Activated naive CD4-positive, alpha-beta T cell treated with anti-CD3 and anti-CD28 coated beads for 36 hours (primary cell): ENCODE data around the gene A2ML1. TPM values are rescaled to one million over a fixed set of nuclear protein-coding genes. Genes with fewer than 3 reads are reported as not detected.
"Not testable (repeated sequence)": the region's sequence is repeated elsewhere in the genome, so short reads cannot be mapped to it uniquely, and the experiment has no call there.

Experiments
- CTCF ChIA-PET: fragments of 350-600 bp; sonication (Branson Sonifier 250); formaldehyde crosslinking; loops from one replicate; lab custom pipeline; 2021; ENCODE audit warnings: antibody characterized with exemption; lab: Charles Lee
- DNase-seq: peaks from one replicate; pipeline ENCODE4 v3.0.0-alpha.2; 2020
- H3K27ac Mint-ChIP-seq: one replicate; pipeline ENCODE4 v1.8.0; 2021; ENCODE audit warnings: mild to moderate bottlenecking, mixed read lengths
- H3K27me3 Mint-ChIP-seq: one replicate; pipeline ENCODE4 v1.8.0; 2021; ENCODE audit warnings: low read depth, mixed read lengths
- H3K36me3 Mint-ChIP-seq: one replicate; pipeline ENCODE4 v1.8.0; 2021; ENCODE audit warnings: low read depth, mixed read lengths
- H3K4me1 Mint-ChIP-seq: one replicate; pipeline ENCODE4 v1.8.0; 2021; ENCODE audit warnings: low read depth, mixed read lengths
- H3K4me3 Mint-ChIP-seq: one replicate; pipeline ENCODE4 v1.8.0; 2021; ENCODE audit warnings: mild to moderate bottlenecking, moderate library complexity, mixed read lengths
- H3K9me3 Mint-ChIP-seq: one replicate; pipeline ENCODE4 v1.8.0; 2021; ENCODE audit warnings: mixed read lengths
- intact Hi-C: fragments of 100-400 bp; cut with micrococcal nuclease; formaldehyde crosslinking; loops from one replicate; pipeline ENCODE4 v1.15.1; 2023
- total RNA-seq, 2 experiments: library from RNA; stranded (reverse); gene quantifications; one replicate each; pipeline ENCODE4 v1.2.3, GENCODE V29; 2021

Gene A2ML1
- total RNA-seq, 2 experiments from 2014 or later, result not detected

GRCh38 chr12:8794611-8795010 lies 27.8 kb upstream of the A2ML1 start:
- H3K9me3 Mint-ChIP-seq, CTCF ChIA-PET, H3K4me3 Mint-ChIP-seq, intact Hi-C loops, H3K4me1 Mint-ChIP-seq, H3K27me3 Mint-ChIP-seq, H3K36me3 Mint-ChIP-seq, DNase-seq, H3K27ac Mint-ChIP-seq: not testable (repeated sequence)

GRCh38 chr12:8796831-8797626 lies 25.4 kb upstream of the A2ML1 start:
- no peaks in the 10 kb centered on the region for H3K27me3 Mint-ChIP-seq
- no peak for DNase-seq
- H3K4me3 Mint-ChIP-seq, result no peak overlapping the region
- no peaks in the 10 kb centered on the region for H3K9me3 Mint-ChIP-seq
- H3K4me1 Mint-ChIP-seq, result no peaks in the 10 kb centered on the region
- intact Hi-C loops, result no loop called here
- H3K36me3 Mint-ChIP-seq, result no peaks in the 10 kb centered on the region
- H3K27ac Mint-ChIP-seq, result no peak overlapping the region
- CTCF ChIA-PET, result interaction anchor here (1.0 kb wide), 1 partner anchor 15 kb away, joined by 3 read pairs; no protein-coding TSS in a partner anchor

GRCh38 chr12:8801213-8801612 lies 21.2 kb upstream of the A2ML1 start:
- CTCF ChIA-PET, H3K9me3 Mint-ChIP-seq, H3K27me3 Mint-ChIP-seq, DNase-seq, H3K4me1 Mint-ChIP-seq, intact Hi-C loops, H3K27ac Mint-ChIP-seq, H3K36me3 Mint-ChIP-seq, H3K4me3 Mint-ChIP-seq: not testable (repeated sequence)

GRCh38 chr12:8804833-8805232 lies 17.6 kb upstream of the A2ML1 start:
- CTCF ChIA-PET, H3K27ac Mint-ChIP-seq, H3K36me3 Mint-ChIP-seq, H3K4me1 Mint-ChIP-seq, DNase-seq, H3K4me3 Mint-ChIP-seq, H3K9me3 Mint-ChIP-seq, intact Hi-C loops, H3K27me3 Mint-ChIP-seq: not testable (repeated sequence)

GRCh38 chr12:8805487-8805886 lies 16.9 kb upstream of the A2ML1 start:
- intact Hi-C loops, DNase-seq, H3K27me3 Mint-ChIP-seq, H3K4me1 Mint-ChIP-seq, H3K36me3 Mint-ChIP-seq, H3K4me3 Mint-ChIP-seq, H3K27ac Mint-ChIP-seq, CTCF ChIA-PET, H3K9me3 Mint-ChIP-seq: not testable (repeated sequence)

- DNase-seq, H3K27ac Mint-ChIP-seq, H3K4me1 Mint-ChIP-seq, H3K27me3 Mint-ChIP-seq, H3K9me3 Mint-ChIP-seq, H3K4me3 Mint-ChIP-seq, H3K36me3 Mint-ChIP-seq, intact Hi-C loops, CTCF ChIA-PET: not testable (repeated sequence)
These were observed 15.3 kb upstream of the A2ML1 start for GRCh38 chr12:8807084-8807483.

GRCh38 chr12:8810112-8810511 lies 12.3 kb upstream of the A2ML1 start:
- H3K9me3 Mint-ChIP-seq, intact Hi-C loops, H3K27ac Mint-ChIP-seq, H3K27me3 Mint-ChIP-seq, H3K4me1 Mint-ChIP-seq, DNase-seq, H3K4me3 Mint-ChIP-seq, H3K36me3 Mint-ChIP-seq, CTCF ChIA-PET: not testable (repeated sequence)

- intact Hi-C loops, result no loop called here
- no peak overlapping the region for H3K4me3 Mint-ChIP-seq
These were observed 8.7 kb upstream of the A2ML1 start for GRCh38 chr12:8813572-8814357.

GRCh38 chr12:8816448-8817050 lies 5.9 kb upstream of the A2ML1 start:
- H3K9me3 Mint-ChIP-seq, result no peaks in the 10 kb centered on the region
- CTCF ChIA-PET, result interaction anchor here (0.8 kb wide), 1 partner anchor 272 kb away, joined by 4 read pairs; no protein-coding TSS in a partner anchor
- no peaks in the 10 kb centered on the region for H3K4me1 Mint-ChIP-seq
- no peaks in the 10 kb centered on the region for H3K27me3 Mint-ChIP-seq
- intact Hi-C loops, result no loop called here
- no peaks in the 10 kb centered on the region for H3K36me3 Mint-ChIP-seq
- DNase-seq, result no peak
- H3K27ac Mint-ChIP-seq, result no peak overlapping the region
- no peak overlapping the region for H3K4me3 Mint-ChIP-seq

More at GRCh38 chr12:8813572-8814357, 8.7 kb upstream of the A2ML1 start:
- no peak overlapping the region for H3K27ac Mint-ChIP-seq
- H3K4me1 Mint-ChIP-seq, result no peaks in the 10 kb centered on the region
- no peaks in the 10 kb centered on the region for H3K36me3 Mint-ChIP-seq
- CTCF ChIA-PET, result no interaction called here
- H3K27me3 Mint-ChIP-seq, result no peaks in the 10 kb centered on the region
- no peak for DNase-seq
- no peaks in the 10 kb centered on the region for H3K9me3 Mint-ChIP-seq

GRCh38 chr12:8817856-8818255 lies 4.6 kb upstream of the A2ML1 start:
- DNase-seq, result no peak
- Mint-ChIP-seq H3K27me3 (no peaks in the 10 kb centered on the region), H3K4me3 (no peak overlapping the region), H3K4me1 (no peaks in the 10 kb centered on the region), H3K9me3 (no peaks in the 10 kb centered on the region), H3K36me3 (no peaks in the 10 kb centered on the region), H3K27ac (no peak overlapping the region)
- intact Hi-C loops, result no loop called here
- CTCF ChIA-PET, result interaction anchor here (0.6 to 0.9 kb wide), 3 partner anchors 10 to 82 kb away, joined by 3 to 5 read pairs (median 5); no protein-coding TSS in a partner anchor

GRCh38 chr12:8818526-8818925 lies 3.9 kb upstream of the A2ML1 start:
- no peaks in the 10 kb centered on the region for H3K27me3 Mint-ChIP-seq
- no peaks in the 10 kb centered on the region for H3K4me1 Mint-ChIP-seq
- DNase-seq, result no peak
- H3K9me3 Mint-ChIP-seq, result no peaks in the 10 kb centered on the region
- H3K36me3 Mint-ChIP-seq, result no peaks in the 10 kb centered on the region
- intact Hi-C loops, result no loop called here
- CTCF ChIA-PET, result interaction anchor here (0.6 to 1.1 kb wide), 4 partner anchors 10 to 82 kb away, joined by 3 to 5 read pairs (median 5); no protein-coding TSS in a partner anchor
- H3K4me3 Mint-ChIP-seq, result no peak overlapping the region
- no peak overlapping the region for H3K27ac Mint-ChIP-seq

- Mint-ChIP-seq H3K4me3 (no peak overlapping the region), H3K4me1 (no peaks in the 10 kb centered on the region), H3K9me3 (no peaks in the 10 kb centered on the region), H3K27ac (no peak overlapping the region), H3K36me3 (no peaks in the 10 kb centered on the region), H3K27me3 (no peaks in the 10 kb centered on the region)
- intact Hi-C loops, result no loop called here
- CTCF ChIA-PET, result interaction anchor here (0.6 to 1.1 kb wide), 3 partner anchors 41 to 208 kb away, joined by 3 to 5 read pairs (median 3); no protein-coding TSS in a partner anchor
- no peak for DNase-seq
These were observed 2.8 kb upstream of the A2ML1 start for GRCh38 chr12:8819666-8819980.
